ENCODE data around the gene MAP6D1.

DNA sequence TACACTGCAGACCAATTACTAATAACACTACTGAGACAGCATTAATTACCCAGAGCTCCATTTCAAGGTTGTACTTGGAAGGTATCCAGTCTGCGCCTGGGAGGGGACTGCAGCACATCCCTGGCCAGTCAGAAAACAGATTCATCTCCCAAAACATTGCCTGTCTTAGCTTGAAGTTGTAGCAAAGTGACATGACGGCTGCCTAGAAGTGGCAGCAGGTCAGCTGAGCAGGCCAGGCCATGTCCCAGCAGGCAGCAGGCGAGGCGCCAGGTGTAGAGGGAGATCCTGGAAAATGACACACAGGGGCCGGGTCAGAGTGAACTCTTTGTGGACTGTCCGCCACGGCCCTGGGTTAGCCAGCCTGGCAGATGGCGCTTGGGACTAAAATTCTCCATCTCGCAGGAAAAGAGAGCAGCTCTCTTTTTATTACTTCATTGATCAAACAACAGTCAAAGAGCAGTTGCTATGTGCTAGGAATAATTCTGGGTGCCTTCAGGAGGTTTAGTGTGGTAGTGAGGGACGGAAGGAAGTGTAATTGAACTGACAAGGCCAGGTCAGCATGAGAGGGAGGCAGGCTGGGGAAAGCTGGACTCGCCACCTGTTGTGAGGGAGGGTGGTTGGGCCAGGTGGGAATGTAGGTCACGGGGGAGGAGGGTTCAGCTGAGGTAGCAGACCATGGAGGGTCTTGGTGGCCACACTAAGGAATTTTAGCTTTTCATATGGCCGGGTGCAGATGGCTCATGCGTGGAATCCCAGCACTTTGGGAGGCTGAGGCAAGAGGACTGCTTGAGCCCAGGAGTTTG lies 1.3 kb upstream of the MAP6D1 start:
- no peak for TF ChIP-seq TCF12 (IDR thresholded peaks at IDR 0.05; ENCODE audit: low read depth)
- no peak for TF ChIP-seq RAD21 (IDR thresholded peaks at IDR 0.05; ENCODE audit: low read depth)
- TF ChIP-seq, protein P1, sequence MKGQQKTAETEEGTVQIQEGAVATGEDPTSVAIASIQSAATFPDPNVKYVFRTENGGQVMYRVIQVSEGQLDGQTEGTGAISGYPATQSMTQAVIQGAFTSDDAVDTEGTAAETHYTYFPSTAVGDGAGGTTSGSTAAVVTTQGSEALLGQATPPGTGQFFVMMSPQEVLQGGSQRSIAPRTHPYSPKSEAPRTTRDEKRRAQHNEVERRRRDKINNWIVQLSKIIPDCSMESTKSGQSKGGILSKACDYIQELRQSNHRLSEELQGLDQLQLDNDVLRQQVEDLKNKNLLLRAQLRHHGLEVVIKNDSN (IDR thresholded peaks at IDR 0.05), result peak; percentile 38; the same call in 1 of the 2 replicates
